OCI-LY7 (cell line): ENCODE results near the gene ALDH1B1.

ENCODE experiments used
- CTCF ChIP-seq: fragments of 200-600 bp; sonication (generic); conservative IDR thresholded peaks from 2 replicates; pipeline ENCODE4 v1.5.1; 2014; ENCODE audit warnings: mild to moderate bottlenecking, antibody characterized with exemption, low read length, moderate library complexity, mixed read lengths
- EZH2phosphoT487 ChIP-seq: fragments of 200-600 bp; sonication (generic); IDR thresholded peaks from 2 replicates; pipeline ENCODE4 v1.6.1; 2018; ENCODE audit warnings: low read depth, borderline replicate concordance, mild to moderate bottlenecking, mixed run types, antibody characterized with exemption, low read length, moderate library complexity, mixed read lengths

GRCh38 chr9:38355115-38355514 is 37.4 kb upstream of the ALDH1B1 start:
- TF ChIP-seq CTCF: no peak
- no peak for TF ChIP-seq EZH2phosphoT487
